Endodermal cell (in vitro differentiated cells): ENCODE results near the gene ELOF1. TPM values are rescaled to one million over a fixed set of nuclear protein-coding genes. Genes with fewer than 3 reads are reported as not detected.

Experiments used
- DNase-seq: peaks from one replicate; pipeline ENCODE4 v3.0.0-alpha.2; 2017
- H3K27ac ChIP-seq: 2 replicates; pipeline ENCODE4 v1.5.1; 2013; ENCODE audit warnings: mild to moderate bottlenecking, low read depth, low read length, moderate library complexity
- H3K27me3 ChIP-seq: 2 replicates; pipeline ENCODE4 v1.6.1; 2013; ENCODE audit warnings: mild to moderate bottlenecking, low read length, moderate library complexity; ENCODE audit not compliant: insufficient read depth, control insufficient read depth, poor library complexity, severe bottlenecking
- H3K36me3 ChIP-seq: 2 replicates; pipeline ENCODE4 v1.7.0; 2013; ENCODE audit warnings: mild to moderate bottlenecking, low read length, moderate library complexity; ENCODE audit not compliant: control insufficient read depth, insufficient read depth
- H3K4me1 ChIP-seq: one replicate; pipeline ENCODE4 v1.7.0; 2013; ENCODE audit warnings: low read length; ENCODE audit not compliant: control insufficient read depth, insufficient read depth
- H3K4me3 ChIP-seq: 2 replicates; pipeline ENCODE4 v1.5.1; 2013; ENCODE audit warnings: mild to moderate bottlenecking, low read length, moderate library complexity
- H3K9ac ChIP-seq: 2 replicates; pipeline ENCODE4 v1.6.1; 2013; ENCODE audit warnings: mild to moderate bottlenecking, low read length, moderate library complexity; ENCODE audit not compliant: poor library complexity, severe bottlenecking; ENCODE audit errors: extremely low read depth
- H3K9me3 ChIP-seq: 2 replicates; pipeline ENCODE4 v1.6.1; 2013; ENCODE audit warnings: mild to moderate bottlenecking, low read length, moderate library complexity; ENCODE audit not compliant: control insufficient read depth
- H3K27ac Mint-ChIP-seq: 2 replicates; pipeline ENCODE4 v1.8.0; 2020; ENCODE audit warnings: mixed read lengths
- H3K27me3 Mint-ChIP-seq: 2 replicates; pipeline ENCODE4 v1.8.0; 2021; ENCODE audit warnings: mild to moderate bottlenecking, mixed read lengths; ENCODE audit not compliant: insufficient read depth
- H3K36me3 Mint-ChIP-seq: 2 replicates; pipeline ENCODE4 v1.8.0; 2020; ENCODE audit warnings: low read depth, mixed read lengths
- H3K4me1 Mint-ChIP-seq: 2 replicates; pipeline ENCODE4 v1.8.0; 2020; ENCODE audit warnings: mixed read lengths
- H3K4me3 Mint-ChIP-seq: 2 replicates; pipeline ENCODE4 v1.8.0; 2020; ENCODE audit warnings: mild to moderate bottlenecking, moderate library complexity, mixed read lengths
- H3K9me3 Mint-ChIP-seq: 2 replicates; pipeline ENCODE4 v1.8.0; 2020; ENCODE audit warnings: mild to moderate bottlenecking, mixed read lengths
- CTCF ChIP-seq: fragments of 200-600 bp; sonication (generic); conservative IDR thresholded peaks from 2 replicates; pipeline ENCODE4 v1.5.0; 2021; ENCODE audit warnings: antibody characterized with exemption, mild to moderate bottlenecking
- WGBS, 2 experiments: methylation state at CpG; one replicate each; pipeline versions ENCODE4 v1.1.5 to v1.1.7; 2013; ENCODE audit warnings: missing lambda C conversion rate in 2 of 2, mixed read lengths in 1 of 2; ENCODE audit not compliant: insufficient coverage in 1 of 2, insufficient read length in 1 of 2; 5-methylcytosine and 5-hydroxymethylcytosine counted together
- total RNA-seq, 2 donors: library from RNA; stranded (reverse); fragmentation: NEBNext Ultra II Directional in 1 of 2; extraction: Animal tissue kit (Norgen Biotek cat#: 25700) in 1 of 2; gene quantifications; 2 replicates in 1 of 2; 3 replicates in 1 of 2; pipeline ENCODE4 v1.2.1, GENCODE V29; 2021

The ELOF1 gene
- total RNA-seq, 2 donors from 2014 or later, result 62.6 to 68.7 TPM

GRCh38 chr19:11504502-11505031 lies 54.5 kb downstream of the ELOF1 start:
- H3K9me3 Mint-ChIP-seq, result no peaks in the 10 kb centered on the region
- no peak for TF ChIP-seq CTCF
- peak overlapping the region; percentile 39 for H3K9ac ChIP-seq
- H3K4me3 Mint-ChIP-seq, result peak overlapping the region; percentile 72
- peak overlapping the region; percentile 81 for H3K4me3 ChIP-seq
- H3K27ac ChIP-seq, result no peak overlapping the region
- no peaks in the 10 kb centered on the region for H3K4me1 ChIP-seq
- H3K36me3 ChIP-seq, result no peaks in the 10 kb centered on the region
- peaks cover 7% of the 10 kb centered on the region for H3K4me1 Mint-ChIP-seq
- 68 to 75% methylated on average over 6 to 7 of the region's 7 CpGs for WGBS, 2 experiments
- DNase-seq, result no peak
- H3K36me3 Mint-ChIP-seq, result peaks cover 15% of the 10 kb centered on the region
- no peaks in the 10 kb centered on the region for H3K27me3 Mint-ChIP-seq
- H3K9me3 ChIP-seq, result no peaks in the 10 kb centered on the region
- no peaks in the 10 kb centered on the region for H3K27me3 ChIP-seq
- H3K27ac Mint-ChIP-seq, result peak overlapping the region; percentile 91

Other genes starting within 250 kb of the ELOF1 start
- 10 to 100 TPM; 37.2 to 43.2 TPM for gene RAB3D, start 219.6 kb downstream of the ELOF1 start, total RNA-seq
- gene TMEM205, start 213.0 kb downstream of the ELOF1 start, total RNA-seq, result 10 to 100 TPM; 58.2 to 58.9 TPM
- 10 to 100 TPM; 12.2 to 15.2 TPM for gene CCDC159, start 212.7 kb downstream of the ELOF1 start, total RNA-seq
- gene PLPPR2, start 203.8 kb downstream of the ELOF1 start, total RNA-seq, result 1 to 10 TPM; 3.1 to 6.8 TPM
- gene SWSAP1, start 184.6 kb downstream of the ELOF1 start, total RNA-seq, result 1 to 10 TPM; 2.2 to 2.8 TPM
- gene EPOR, start 174.9 kb downstream of the ELOF1 start, total RNA-seq, result 10 to 100 TPM; 27.0 to 39.5 TPM
- gene RGL3, start 139.9 kb downstream of the ELOF1 start, total RNA-seq, result 100 to 1,000 TPM; 125 to 131 TPM
- 1 to 10 TPM in 1 of 2 donors, under 1 TPM in 1; 0.88 to 2.4 TPM for gene ODAD3, start 124.1 kb downstream of the ELOF1 start, total RNA-seq
- gene PRKCSH, start 123.6 kb downstream of the ELOF1 start, total RNA-seq, result 100 to 1,000 TPM; 454 to 459 TPM
- gene ELAVL3, start 78.2 kb downstream of the ELOF1 start, total RNA-seq, result under 1 TPM in 1 of 2 donors, not detected in 1; 0.55 TPM
- 10 to 100 TPM; 12.3 to 12.6 TPM for gene ZNF653, start 53.4 kb downstream of the ELOF1 start, total RNA-seq
- gene ECSIT, start 30.1 kb downstream of the ELOF1 start, total RNA-seq, result 10 to 100 TPM; 24.7 to 26.2 TPM
- gene CNN1, start 20.4 kb downstream of the ELOF1 start, total RNA-seq, result 10 to 100 TPM; 12.8 to 16.2 TPM
- 1 to 10 TPM; 2.1 to 3.8 TPM for gene ACP5, start 18.4 kb upstream of the ELOF1 start, total RNA-seq
- gene ZNF627, start 38.3 kb upstream of the ELOF1 start, total RNA-seq, result 10 to 100 TPM; 22.0 to 30.5 TPM
- 10 to 100 TPM in 1 of 2 donors, 1 to 10 TPM in 1; 9.5 to 10.6 TPM for gene ZNF823, start 179.7 kb upstream of the ELOF1 start, total RNA-seq
- gene ZNF441, start 207.8 kb upstream of the ELOF1 start, total RNA-seq, result 1 to 10 TPM; 2.2 to 4.4 TPM
- 1 to 10 TPM in 1 of 2 donors, under 1 TPM in 1; 0.90 to 2.1 TPM for gene ZNF491, start 239.3 kb upstream of the ELOF1 start, total RNA-seq